GM12801 (cell line): ENCODE data around the gene FOLR1.

Source experiments
- CTCF ChIP-seq: IDR thresholded peaks from one replicate; pipeline ENCODE4 v1.5.1; 2011; ENCODE audit warnings: control low read depth; ENCODE audit not compliant: insufficient read length; ENCODE audit errors: extremely low read depth

FOLR1 gene

DNA sequence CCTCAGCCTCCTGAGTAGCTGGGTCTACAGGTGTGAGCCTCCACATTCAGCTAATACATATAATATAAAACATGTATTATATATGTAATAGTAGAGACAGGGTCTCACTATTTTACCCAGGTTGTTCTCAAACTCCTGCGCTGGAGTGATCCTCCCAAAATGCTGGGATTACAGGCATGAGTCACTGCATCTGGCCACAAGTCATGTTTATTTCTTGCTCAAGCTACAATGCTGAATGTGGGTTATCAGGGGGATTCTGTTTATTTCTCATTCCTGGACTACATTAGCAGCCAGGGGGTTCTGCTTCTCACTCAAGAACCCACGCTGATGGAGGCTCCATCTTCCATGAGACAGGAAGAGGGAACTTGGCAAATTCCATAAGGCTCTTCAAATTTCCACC, 31.6 kb upstream of the FOLR1 start:
- TF ChIP-seq CTCF, result no peak

DNA sequence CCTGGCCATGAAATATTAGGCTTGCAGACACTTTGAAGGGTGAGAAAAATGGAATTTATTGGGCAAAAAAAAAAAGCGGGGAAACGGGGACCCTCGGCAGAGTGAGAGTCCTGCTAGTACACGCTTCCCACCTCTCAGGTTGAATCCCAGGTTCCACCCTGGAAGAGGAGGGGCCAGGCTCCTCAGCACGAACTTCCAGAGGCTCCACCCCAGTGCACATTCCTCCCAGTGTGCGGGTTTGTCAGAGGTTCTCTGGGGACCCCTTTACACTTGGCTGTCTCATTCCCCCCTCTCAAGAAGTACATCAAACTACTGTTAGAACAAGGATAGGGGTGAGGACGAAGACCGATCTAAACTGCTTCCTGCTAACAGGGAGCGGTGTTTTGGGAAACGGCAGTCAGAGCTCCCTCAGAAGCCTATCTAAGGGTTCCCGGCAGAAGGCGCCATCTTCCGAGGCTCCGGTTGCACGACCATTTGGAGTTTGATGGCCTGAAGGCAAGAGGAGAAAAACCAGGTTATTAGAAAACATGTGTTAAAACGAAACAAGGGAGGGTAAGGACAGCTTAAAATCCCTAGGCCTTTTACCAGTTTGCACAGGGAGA, 28.9 kb upstream of the FOLR1 start:
- TF ChIP-seq CTCF, result no peak

DNA sequence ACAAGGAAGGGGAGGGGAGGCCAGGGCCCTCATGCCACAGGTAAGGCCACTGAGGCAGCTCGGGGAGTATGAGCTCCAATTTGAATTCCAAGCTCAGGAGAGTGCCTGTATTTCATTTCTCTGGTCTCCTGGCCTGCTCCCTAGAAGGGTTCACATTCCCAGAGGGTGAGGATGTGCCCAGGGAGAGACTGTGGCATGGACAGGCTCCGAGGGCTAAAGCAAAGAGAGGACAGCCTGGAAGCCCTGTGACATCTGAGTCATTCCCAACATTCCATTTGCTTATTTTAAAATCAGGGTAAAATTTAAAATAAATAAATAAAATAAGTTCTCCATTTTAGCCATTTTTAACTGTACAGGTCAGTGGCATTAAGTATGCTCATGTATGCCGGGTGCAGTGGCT, 18.6 kb upstream of the FOLR1 start:
- no peak for TF ChIP-seq CTCF

DNA sequence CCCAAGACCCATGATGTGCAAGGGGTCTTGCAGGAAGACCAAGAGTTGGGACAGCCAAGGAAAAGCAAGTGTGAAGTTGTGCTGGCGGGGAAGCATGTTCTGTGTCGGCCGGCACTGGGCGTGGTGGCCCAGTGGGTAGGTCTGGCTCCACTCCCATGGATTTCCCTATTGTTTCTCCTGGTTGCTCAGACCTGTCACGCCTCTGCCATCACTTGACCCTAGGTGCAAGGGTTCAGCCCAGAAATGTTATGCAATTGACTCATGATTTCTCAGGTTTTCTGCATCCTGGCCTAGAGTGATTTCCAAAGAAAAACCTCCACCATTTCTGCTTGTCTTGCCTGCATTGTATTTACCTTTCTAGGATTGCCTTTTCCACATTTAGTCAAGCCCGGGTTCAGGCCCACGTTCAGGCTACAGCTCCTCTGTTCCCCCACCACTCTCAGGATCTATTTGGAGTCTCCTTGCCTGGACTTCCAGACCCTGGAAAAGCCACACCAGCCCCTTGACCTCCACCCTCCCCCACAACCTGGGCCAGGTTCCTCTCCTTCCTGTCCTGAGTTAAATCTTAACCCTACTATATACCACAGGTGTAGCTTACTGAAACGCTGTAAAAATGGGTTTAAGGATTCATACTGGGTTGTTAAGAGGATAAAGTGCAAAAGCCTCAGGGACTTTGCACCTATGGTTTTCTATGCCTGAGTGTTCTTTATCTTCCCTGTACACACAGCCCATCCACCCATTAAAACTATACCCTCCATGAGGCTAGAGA, 17.5 kb upstream of the FOLR1 start:
- TF ChIP-seq CTCF, result no peak

DNA sequence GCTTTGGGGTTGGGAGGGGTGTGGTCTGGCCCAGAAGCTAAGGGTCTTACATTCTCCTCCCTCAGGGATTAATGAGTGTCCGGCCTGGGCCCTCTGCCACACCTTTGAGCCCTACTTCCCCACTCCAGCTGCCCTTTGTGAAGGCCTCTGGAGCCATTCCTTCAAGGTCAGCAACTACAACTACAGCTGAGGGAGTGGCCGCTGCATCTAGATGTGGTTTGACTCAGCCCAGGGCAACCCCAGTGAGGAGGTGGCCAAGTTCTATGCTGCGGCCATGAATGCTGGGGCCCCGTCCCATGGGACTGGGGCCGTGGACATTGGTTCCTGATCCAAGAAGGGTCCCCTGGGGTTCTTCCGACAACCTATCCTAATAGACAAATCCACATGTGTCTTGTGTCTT, 14.3 kb upstream of the FOLR1 start:
- no peak for TF ChIP-seq CTCF

- TF ChIP-seq CTCF, result no peak
Measured at GRCh38 chr11:72179049-72179803, 12.7 kb upstream of the FOLR1 start.

GRCh38 chr11:72179804-72180396, 12.0 kb upstream of the FOLR1 start:
- TF ChIP-seq CTCF, result no peak
